Heart right ventricle (tissue), 16 donors: ENCODE measurements around the gene RGS6. TPM values are rescaled to one million over a fixed set of nuclear protein-coding genes. Genes with fewer than 3 reads are reported as not detected.

Source experiments
- ATAC-seq, 8 donors: fragments of 200-7000 bp; cut with Tn5 transposase; one replicate each; pipeline ENCODE4 v1.9.1; 2020; ENCODE audit warnings: mild to moderate bottlenecking in 8 of 8, moderate library complexity in 8 of 8, moderate number of reproducible peaks in 1 of 8
- DNase-seq, 2 donors: peaks; one replicate each; pipeline ENCODE4 v3.0.0-alpha.2; 2020
- H3K27ac ChIP-seq, 10 donors: fragments of 200-600 bp; sonication (generic) in 2 of 10; one replicate each; pipeline versions ENCODE4 v1.5.0 to v1.8.0; 2020 to 2022; ENCODE audit warnings: mild to moderate bottlenecking in 3 of 10
- H3K27me3 ChIP-seq, 7 donors: fragments of 200-600 bp; one replicate each; pipeline ENCODE4 v1.8.0; 2021 to 2022; ENCODE audit warnings: mild to moderate bottlenecking in 2 of 7
- H3K36me3 ChIP-seq, 9 donors: fragments of 200-600 bp; sonication (generic) in 1 of 9; one replicate each; pipeline versions ENCODE4 v1.5.0 to v1.8.0; 2020 to 2022; ENCODE audit warnings: mild to moderate bottlenecking in 2 of 9
- H3K4me1 ChIP-seq, 9 donors: fragments of 200-600 bp; sonication (generic) in 1 of 9; one replicate each; pipeline versions ENCODE4 v1.5.0 to v1.8.0; 2020 to 2022; ENCODE audit warnings: mild to moderate bottlenecking in 4 of 9
- H3K4me3 ChIP-seq, 10 donors: fragments of 200-600 bp; sonication (generic) in 2 of 10; one replicate each; pipeline versions ENCODE4 v1.5.0 to v1.8.0; 2020 to 2022; ENCODE audit warnings: mild to moderate bottlenecking in 7 of 10, moderate library complexity in 2 of 10
- H3K9me3 ChIP-seq, 11 donors: fragments of 200-600 bp in 10 of 11; sonication (generic) in 2 of 11; one replicate each; pipeline versions ENCODE4 v1.5.0 to v1.8.0; 2013 to 2022; ENCODE audit warnings: mild to moderate bottlenecking in 2 of 11, control low read depth in 1 of 11, moderate library complexity in 1 of 11
- WGBS, 2 donors: extraction: QIAGEN DNeasy Blood & Tissue Kit; methylation state at CpG; one replicate each; pipeline ENCODE4 v1.1.7; 2013; ENCODE audit warnings: inconsistent platforms in 1 of 2; 5-methylcytosine and 5-hydroxymethylcytosine counted together
- intact Hi-C, 10 donors: fragments of 100-400 bp; cut with DNase I; formaldehyde crosslinking; loops; one replicate each; pipeline versions ENCODE4 v1.11.1 to v1.14.2; 2022
- polyA plus RNA-seq, 2 donors: library from polyadenylated mRNA; stranded (reverse); fragments of 200-250 nt; gene quantifications; one replicate each; pipeline ENCODE4 v1.2.3, GENCODE V29; 2013
- total RNA-seq, 10 donors: library from RNA; stranded (reverse); fragmentation: NEBNext Ultra II Directional in 3 of 10; extraction: Animal tissue kit (Norgen Biotek cat#: 25700) in 3 of 10; gene quantifications; one replicate each; pipeline versions ENCODE4 v1.2.1 to v1.2.4, GENCODE V29; 2021 to 2023
- TF ChIP-seq, protein P1 (sequence below), 9 donors: fragments of 200-600 bp; sonication (generic) in 2 of 9; IDR thresholded peaks; one replicate each; pipeline versions ENCODE4 v1.5.0 to v1.8.0; 2021 to 2022; ENCODE audit warnings: antibody characterized with exemption in 9 of 9, mild to moderate bottlenecking in 5 of 9, moderate library complexity in 1 of 9
- donor health status: Arrhythmogenic right ventricular cardiomyopathy.
- donor health status: ischemic (EF 13 %, LVEDD 7.1; RV severe dilation, severe dysfunction).
- donor health status: healthy with polysubstance abuse.
- donor health status: DM: no; HTN: yes; CAD: no.
- donor health status: DM: no; HTN: no; CAD: no.
- donor health status: ischemic (EF 25% LVEDD 6.9; RV normal size, moderate dysfunction).
- donor health status: ischemic (EF 25% LVEDD 5.7; RV mildly dilated, moderate dysfunction).
- donor health status: healthy.
- donor health status: DM: yes; HTN: yes; CAD: no.
- donor health status: Ischemic cardiomyopathy.
- donor health status: ischemic (EF 35%, LVEDD 5.7; RV mildly dilated, moderate dysfunction).
- donor health status: nonischemic (EF 11% LVEDD 7.7; RV severe dilation, severe dysfunction).
- donor health status: DM: yes; HTN: yes; CAD: no.
- donor health status: PGD.
- donor health status: ischemic (EF 29% LVEDD 5.4; RV normal size, mild dysfunction).
- donor health status: nonischemic (EF 23%, LVEDD 6.1; RV moderate dilation, normal function).

The RGS6 gene
- total and polyA plus RNA-seq, 12 donors, result 1.2 to 31.9 (median 19.0) TPM

DNA sequence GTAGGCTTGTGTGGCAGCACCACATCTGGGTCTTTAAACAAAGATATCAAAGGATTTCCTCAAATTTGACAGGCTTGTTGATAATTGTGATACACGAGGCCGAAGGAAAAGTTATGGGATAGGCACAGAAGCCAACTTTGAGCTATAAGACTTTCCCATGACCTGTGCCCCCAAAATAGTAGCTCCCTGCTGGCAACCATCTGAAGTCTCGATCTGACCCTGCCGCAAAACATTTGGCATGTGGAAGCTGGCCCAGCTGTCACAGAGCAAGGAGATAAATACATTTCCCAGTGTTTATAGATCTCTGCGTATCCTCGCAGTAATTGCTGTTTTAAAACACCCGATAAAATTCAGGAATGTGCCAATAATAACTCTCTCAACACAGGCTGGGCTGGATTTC is 26.4 kb upstream of the RGS6 start:
- DNase-seq (no peak), ATAC-seq (peak in 3 of 8 donors; percentile 16 to 41 (median 33))
- Histone ChIP-seq H3K4me1 (peaks cover 0 to 18% (median 6%) of the 10 kb centered on the region in 9 donors), H3K4me3 (no peak overlapping the region), H3K36me3 (no peaks in the 10 kb centered on the region), H3K9me3 (no peaks in the 10 kb centered on the region), H3K27ac (peak overlapping the region in 3 of 10 donors; percentile 8 to 37 (median 27)), H3K27me3 (peaks cover 0 to 4% (median 0%) of the 10 kb centered on the region in 7 donors)
- intact Hi-C loops, result no loop called here
- 23 to 24% methylated on average over 7 of the region's 7 CpGs for WGBS, 2 donors
- TF ChIP-seq, protein P1, sequence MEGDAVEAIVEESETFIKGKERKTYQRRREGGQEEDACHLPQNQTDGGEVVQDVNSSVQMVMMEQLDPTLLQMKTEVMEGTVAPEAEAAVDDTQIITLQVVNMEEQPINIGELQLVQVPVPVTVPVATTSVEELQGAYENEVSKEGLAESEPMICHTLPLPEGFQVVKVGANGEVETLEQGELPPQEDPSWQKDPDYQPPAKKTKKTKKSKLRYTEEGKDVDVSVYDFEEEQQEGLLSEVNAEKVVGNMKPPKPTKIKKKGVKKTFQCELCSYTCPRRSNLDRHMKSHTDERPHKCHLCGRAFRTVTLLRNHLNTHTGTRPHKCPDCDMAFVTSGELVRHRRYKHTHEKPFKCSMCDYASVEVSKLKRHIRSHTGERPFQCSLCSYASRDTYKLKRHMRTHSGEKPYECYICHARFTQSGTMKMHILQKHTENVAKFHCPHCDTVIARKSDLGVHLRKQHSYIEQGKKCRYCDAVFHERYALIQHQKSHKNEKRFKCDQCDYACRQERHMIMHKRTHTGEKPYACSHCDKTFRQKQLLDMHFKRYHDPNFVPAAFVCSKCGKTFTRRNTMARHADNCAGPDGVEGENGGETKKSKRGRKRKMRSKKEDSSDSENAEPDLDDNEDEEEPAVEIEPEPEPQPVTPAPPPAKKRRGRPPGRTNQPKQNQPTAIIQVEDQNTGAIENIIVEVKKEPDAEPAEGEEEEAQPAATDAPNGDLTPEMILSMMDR (IDR thresholded peaks at IDR 0.05), result no peak

DNA sequence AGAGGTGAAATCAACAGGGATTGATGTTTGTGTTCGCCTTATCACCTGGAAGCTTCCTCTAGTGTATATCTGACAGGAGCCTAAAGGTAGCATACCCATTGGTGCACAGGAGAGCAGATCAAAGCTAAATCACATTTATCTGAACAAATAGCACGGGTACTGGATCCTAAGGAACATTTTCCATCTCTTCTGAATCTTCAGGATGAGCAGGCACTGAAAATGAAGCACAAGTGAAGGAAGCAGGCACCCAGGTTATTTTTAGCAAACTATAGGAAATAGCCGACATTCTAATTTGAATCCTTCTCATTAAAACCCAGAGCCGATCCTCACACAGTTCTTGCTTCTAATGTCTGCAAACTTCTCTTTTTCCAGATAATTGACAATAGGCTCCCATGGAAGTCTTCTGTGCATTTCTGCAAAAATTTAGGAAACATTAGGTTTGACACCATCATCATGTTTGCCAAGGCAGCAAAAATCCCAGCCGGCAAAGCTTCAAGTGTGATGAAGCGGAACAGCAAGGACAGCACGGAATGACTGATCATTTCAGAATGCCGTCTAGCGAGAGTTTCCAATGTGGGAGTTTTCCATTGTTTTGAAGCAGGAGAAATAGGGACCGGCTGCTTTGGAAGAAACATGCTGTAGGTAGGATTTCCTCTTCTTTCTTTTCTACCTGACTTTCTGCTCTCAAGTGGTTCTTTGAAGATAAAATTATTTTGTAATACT is 24.3 kb upstream of the RGS6 start:
- H3K4me1 ChIP-seq, result peaks cover 0 to 18% (median 6%) of the 10 kb centered on the region in 9 donors
- DNase-seq (no peak), ATAC-seq (no peak)
- H3K36me3 ChIP-seq, result no peaks in the 10 kb centered on the region
- intact Hi-C loops, result no loop called here
- H3K27ac ChIP-seq, result no peak overlapping the region
- TF ChIP-seq, protein P1 (IDR thresholded peaks at IDR 0.05), result no peak
- H3K27me3 ChIP-seq, result peaks cover 0 to 4% (median 0%) of the 10 kb centered on the region in 7 donors
- 77 to 81% methylated on average over 10 of the region's 10 CpGs for WGBS, 2 donors
- H3K4me3 ChIP-seq, result no peak overlapping the region
- H3K9me3 ChIP-seq, result no peaks in the 10 kb centered on the region

DNA sequence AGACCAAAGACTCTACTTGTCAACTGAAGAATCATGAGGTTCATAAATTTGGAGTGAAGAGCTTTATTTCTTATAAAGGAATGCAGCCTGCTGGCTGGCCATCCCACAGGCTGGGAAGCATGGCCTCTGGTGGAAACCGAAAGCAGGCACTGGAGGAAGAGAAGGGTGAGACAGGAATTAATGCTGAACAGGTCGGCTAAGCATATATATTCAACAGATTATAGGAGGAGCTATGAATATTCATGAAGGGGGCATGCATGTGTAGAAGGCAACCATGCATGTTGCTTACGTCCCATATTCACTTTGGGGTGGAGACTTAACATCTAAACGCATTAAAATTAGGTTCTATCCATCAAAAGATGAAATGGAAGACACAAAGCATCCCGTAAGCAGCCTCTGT is 20.6 kb upstream of the RGS6 start:
- H3K27ac ChIP-seq, result no peak overlapping the region
- intact Hi-C loops, result no loop called here
- ATAC-seq (no peak), DNase-seq (no peak)
- no peaks in the 10 kb centered on the region for H3K36me3 ChIP-seq
- peaks cover 0 to 8% (median 0%) of the 10 kb centered on the region in 9 donors for H3K4me1 ChIP-seq
- no peaks in the 10 kb centered on the region for H3K9me3 ChIP-seq
- WGBS, 2 donors, result 89 to 91% methylated on average over 5 of the region's 5 CpGs
- TF ChIP-seq, protein P1 (IDR thresholded peaks at IDR 0.05), result no peak
- H3K4me3 ChIP-seq, result no peak overlapping the region
- peaks cover 0 to 4% (median 0%) of the 10 kb centered on the region in 7 donors for H3K27me3 ChIP-seq

DNA sequence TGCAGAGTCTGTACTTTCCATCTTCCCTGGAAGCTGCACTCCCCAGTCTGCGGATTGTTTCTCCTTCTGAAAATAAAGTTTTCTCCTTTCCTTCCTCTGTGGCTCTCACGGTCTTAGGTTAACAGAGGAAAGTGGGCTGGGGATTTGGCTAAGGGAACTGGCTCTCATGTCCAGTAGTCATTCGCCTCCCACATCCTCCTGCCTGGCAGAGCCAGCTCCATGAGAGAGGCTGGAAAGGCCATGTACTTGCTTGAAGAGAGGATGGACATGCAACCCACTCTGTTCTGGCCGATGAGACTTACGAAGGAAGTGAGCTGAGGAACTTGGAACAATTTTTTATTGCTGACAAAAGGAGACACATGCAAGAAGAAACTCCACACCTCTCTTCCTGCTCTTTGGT is 18.9 kb upstream of the RGS6 start:
- no peak for ATAC-seq
- WGBS, 2 donors, result 50 to 58% methylated on average over 5 of the region's 5 CpGs
- Histone ChIP-seq H3K27me3 (no peaks in the 10 kb centered on the region), H3K27ac (no peak overlapping the region), H3K36me3 (no peaks in the 10 kb centered on the region), H3K4me1 (peaks cover 0 to 8% (median 0%) of the 10 kb centered on the region in 9 donors), H3K4me3 (no peak overlapping the region), H3K9me3 (no peaks in the 10 kb centered on the region)
- intact Hi-C loops, result no loop called here
- DNase-seq, result no peak
- TF ChIP-seq, protein P1 (IDR thresholded peaks at IDR 0.05), result no peak
